DMS53 (cell line): ENCODE results near the gene GAN.
A peak's percentile ranks its signal among the peaks of the same experiment; 100 is the strongest.
"Not testable (repeated sequence)": the region's sequence is repeated elsewhere in the genome, so short reads cannot be mapped to it uniquely, and the experiment has no call there.

Experiments used
- DNase-seq: peaks from one replicate; lab custom pipeline; 2025; lab: John Stamatoyannopoulos, UW

Gene GAN

GRCh38 chr16:81401035-81401950 is 86.5 kb downstream of the GAN start:
- peak; percentile 63 for DNase-seq

- no peak for DNase-seq
Observed at GRCh38 chr16:81403208-81403600, 88.4 kb downstream of the GAN start.

GRCh38 chr16:81403601-81404391 is 89.0 kb downstream of the GAN start:
- DNase-seq, result peak; percentile 89

- DNase-seq, result not testable (repeated sequence)
Observed at GRCh38 chr16:81405002-81405401, 90.2 kb downstream of the GAN start.

- DNase-seq, result peak; percentile 20
Observed at GRCh38 chr16:81405702-81406113, 90.9 kb downstream of the GAN start.

GRCh38 chr16:81408409-81408950 is 93.7 kb downstream of the GAN start:
- DNase-seq, result no peak

GRCh38 chr16:81409016-81409556 is 94.3 kb downstream of the GAN start:
- DNase-seq, result no peak

- DNase-seq, result no peak
Observed at GRCh38 chr16:81410643-81411293, 96.0 kb downstream of the GAN start.

- no peak for DNase-seq
Observed at GRCh38 chr16:81413245-81413990, 98.7 kb downstream of the GAN start.

- no peak for DNase-seq
Observed at GRCh38 chr16:81415751-81416150, 101.0 kb downstream of the GAN start.

GRCh38 chr16:81416749-81417148 is 102.0 kb downstream of the GAN start:
- DNase-seq, result no peak

GRCh38 chr16:81417210-81417609 is 102.4 kb downstream of the GAN start:
- DNase-seq, result no peak

- no peak for DNase-seq
Observed at GRCh38 chr16:81419806-81420205, 105.0 kb downstream of the GAN start.

- no peak for DNase-seq
Observed at GRCh38 chr16:81421126-81421525, 106.4 kb downstream of the GAN start.

- DNase-seq, result no peak
Observed at GRCh38 chr16:81421536-81421935, 106.8 kb downstream of the GAN start.

- DNase-seq, result not testable (repeated sequence)
Observed at GRCh38 chr16:81422153-81422552, 107.4 kb downstream of the GAN start.

GRCh38 chr16:81424771-81425170 is 110.0 kb downstream of the GAN start:
- peak; percentile 72 for DNase-seq

GRCh38 chr16:81427219-81427618 is 112.5 kb downstream of the GAN start:
- no peak for DNase-seq

- DNase-seq, result peak; percentile 19
Observed at GRCh38 chr16:81429045-81429521, 114.3 kb downstream of the GAN start.

GRCh38 chr16:81431554-81432353 is 117.0 kb downstream of the GAN start:
- no peak for DNase-seq
